Measurements from ENCODE around the gene PLCZ1.
"Not testable (repeated sequence)": the region's sequence is repeated elsewhere in the genome, so short reads cannot be mapped to it uniquely, and the experiment has no call there.

Gene PLCZ1

DNA sequence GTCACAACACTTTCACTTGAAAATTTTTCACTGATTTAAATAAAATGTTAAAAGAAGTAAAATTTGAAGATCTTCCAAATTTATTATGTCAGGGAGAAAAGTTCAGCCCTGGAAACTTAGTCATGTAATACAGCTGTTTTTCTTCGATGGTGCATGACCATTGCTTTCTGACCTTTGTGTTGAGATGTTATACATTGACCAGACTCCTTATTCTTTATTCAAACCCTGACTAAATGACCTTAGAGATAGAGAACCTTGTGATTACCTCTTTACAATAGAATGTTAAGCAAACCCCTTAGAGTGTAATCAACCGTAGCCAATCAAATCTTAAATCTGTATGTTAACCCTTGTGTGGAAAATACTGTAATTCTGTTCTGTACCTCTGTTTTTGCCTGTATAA is 34.5 kb downstream of the PLCZ1 start:
- Histone ChIP-seq H3K9me3 (ENCODE audit: low read length) (no peaks in the 10 kb centered on the region), H3K4me2 (ENCODE audit: low read length) (no peak overlapping the region), H3K4me1 (ENCODE audit: insufficient read depth, low read length, severe bottlenecking) (no peaks in the 10 kb centered on the region), H2AFZ (ENCODE audit: low read length) (no peak overlapping the region), H3K9ac (ENCODE audit: low read length) (no peak overlapping the region), H3K27ac (ENCODE audit: low read depth, low read length, poor library complexity, severe bottlenecking) (no peak overlapping the region), H3K79me2 (ENCODE audit: insufficient read depth, low read length) (no peaks in the 10 kb centered on the region), H3K36me3 (ENCODE audit: insufficient read depth, low read length) (no peaks in the 10 kb centered on the region), H3K27me3 (ENCODE audit: insufficient read depth, low read length) (no peaks in the 10 kb centered on the region), H3F3A (ENCODE audit: insufficient read depth, low read length) (no peaks in the 10 kb centered on the region), H3K9me2 (ENCODE audit: low read depth, low read length) (no peaks in the 10 kb centered on the region), H4K20me1 (ENCODE audit: insufficient read depth, low read length) (no peaks in the 10 kb centered on the region), H3K4me3 (ENCODE audit: low read depth, low read length, poor library complexity, severe bottlenecking) (no peak overlapping the region)
- no peak for TF ChIP-seq EZH2 (IDR thresholded peaks at IDR 0.05; ENCODE audit: borderline replicate concordance, low read length)
- TF ChIP-seq, protein P1, sequence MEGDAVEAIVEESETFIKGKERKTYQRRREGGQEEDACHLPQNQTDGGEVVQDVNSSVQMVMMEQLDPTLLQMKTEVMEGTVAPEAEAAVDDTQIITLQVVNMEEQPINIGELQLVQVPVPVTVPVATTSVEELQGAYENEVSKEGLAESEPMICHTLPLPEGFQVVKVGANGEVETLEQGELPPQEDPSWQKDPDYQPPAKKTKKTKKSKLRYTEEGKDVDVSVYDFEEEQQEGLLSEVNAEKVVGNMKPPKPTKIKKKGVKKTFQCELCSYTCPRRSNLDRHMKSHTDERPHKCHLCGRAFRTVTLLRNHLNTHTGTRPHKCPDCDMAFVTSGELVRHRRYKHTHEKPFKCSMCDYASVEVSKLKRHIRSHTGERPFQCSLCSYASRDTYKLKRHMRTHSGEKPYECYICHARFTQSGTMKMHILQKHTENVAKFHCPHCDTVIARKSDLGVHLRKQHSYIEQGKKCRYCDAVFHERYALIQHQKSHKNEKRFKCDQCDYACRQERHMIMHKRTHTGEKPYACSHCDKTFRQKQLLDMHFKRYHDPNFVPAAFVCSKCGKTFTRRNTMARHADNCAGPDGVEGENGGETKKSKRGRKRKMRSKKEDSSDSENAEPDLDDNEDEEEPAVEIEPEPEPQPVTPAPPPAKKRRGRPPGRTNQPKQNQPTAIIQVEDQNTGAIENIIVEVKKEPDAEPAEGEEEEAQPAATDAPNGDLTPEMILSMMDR (IDR thresholded peaks at IDR 0.05; ENCODE audit: low read length): no peak

GRCh38 chr12:18700271-18700670 is 37.5 kb downstream of the PLCZ1 start:
- no peaks in the 10 kb centered on the region for H3K27me3 ChIP-seq (ENCODE audit: insufficient read depth, low read length)
- H3K27ac ChIP-seq (ENCODE audit: low read depth, low read length, poor library complexity, severe bottlenecking): no peak overlapping the region
- H3K4me3 ChIP-seq (ENCODE audit: low read depth, low read length, poor library complexity, severe bottlenecking): no peak overlapping the region
- H4K20me1 ChIP-seq (ENCODE audit: insufficient read depth, low read length): no peaks in the 10 kb centered on the region
- H3K9ac ChIP-seq (ENCODE audit: low read length): no peak overlapping the region
- no peaks in the 10 kb centered on the region for H3K9me3 ChIP-seq (ENCODE audit: low read length)
- no peaks in the 10 kb centered on the region for H3F3A ChIP-seq (ENCODE audit: insufficient read depth, low read length)
- no peaks in the 10 kb centered on the region for H3K4me1 ChIP-seq (ENCODE audit: insufficient read depth, low read length, severe bottlenecking)
- no peaks in the 10 kb centered on the region for H3K79me2 ChIP-seq (ENCODE audit: insufficient read depth, low read length)
- no peak overlapping the region for H2AFZ ChIP-seq (ENCODE audit: low read length)
- H3K9me2 ChIP-seq (ENCODE audit: low read depth, low read length): no peaks in the 10 kb centered on the region
- H3K4me2 ChIP-seq (ENCODE audit: low read length): no peak overlapping the region
- no peaks in the 10 kb centered on the region for H3K36me3 ChIP-seq (ENCODE audit: insufficient read depth, low read length)
- TF ChIP-seq, protein P1 (IDR thresholded peaks at IDR 0.05; ENCODE audit: low read length): no peak
- TF ChIP-seq EZH2 (IDR thresholded peaks at IDR 0.05; ENCODE audit: borderline replicate concordance, low read length): no peak

DNA sequence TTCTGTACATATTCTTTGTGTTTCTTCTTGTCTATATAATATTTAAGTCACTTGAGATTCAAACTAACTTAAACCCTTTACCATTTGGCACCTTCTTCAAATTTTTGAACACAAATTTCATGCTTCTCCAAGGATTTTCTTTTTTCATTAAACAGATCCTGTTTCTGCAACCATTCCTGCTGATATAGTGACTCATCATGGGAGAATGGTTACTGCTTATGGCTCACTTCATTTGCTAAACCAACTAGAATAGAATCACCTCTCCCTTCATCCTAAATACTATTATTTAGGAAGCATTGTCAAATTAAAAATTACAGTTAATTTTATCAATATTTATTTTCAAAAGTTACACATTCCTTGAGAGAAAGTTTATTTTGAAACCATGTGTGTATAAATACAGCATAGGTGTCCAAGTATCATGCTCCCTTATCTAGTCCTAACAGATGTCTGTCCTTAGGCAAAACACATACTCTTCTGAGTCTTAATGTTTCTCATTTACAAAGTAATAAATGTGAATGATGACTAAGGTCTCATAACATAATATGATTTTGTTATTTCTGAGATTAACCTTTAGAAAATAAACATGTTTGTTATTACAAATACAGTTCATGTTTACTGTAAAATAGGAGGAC is 40.7 kb downstream of the PLCZ1 start:
- no peaks in the 10 kb centered on the region for H4K20me1 ChIP-seq (ENCODE audit: insufficient read depth, low read length)
- H3K9ac ChIP-seq (ENCODE audit: low read length): no peak overlapping the region
- no peaks in the 10 kb centered on the region for H3K4me1 ChIP-seq (ENCODE audit: insufficient read depth, low read length, severe bottlenecking)
- H3F3A ChIP-seq (ENCODE audit: insufficient read depth, low read length): no peaks in the 10 kb centered on the region
- no peak overlapping the region for H3K4me2 ChIP-seq (ENCODE audit: low read length)
- no peak overlapping the region for H3K27ac ChIP-seq (ENCODE audit: low read depth, low read length, poor library complexity, severe bottlenecking)
- H2AFZ ChIP-seq (ENCODE audit: low read length): no peak overlapping the region
- H3K9me3 ChIP-seq (ENCODE audit: low read length): no peaks in the 10 kb centered on the region
- no peak overlapping the region for H3K4me3 ChIP-seq (ENCODE audit: low read depth, low read length, poor library complexity, severe bottlenecking)
- H3K9me2 ChIP-seq (ENCODE audit: low read depth, low read length): no peaks in the 10 kb centered on the region
- no peaks in the 10 kb centered on the region for H3K36me3 ChIP-seq (ENCODE audit: insufficient read depth, low read length)
- TF ChIP-seq, protein P1 (IDR thresholded peaks at IDR 0.05; ENCODE audit: low read length): no peak
- no peak for TF ChIP-seq EZH2 (IDR thresholded peaks at IDR 0.05; ENCODE audit: borderline replicate concordance, low read length)
- no peaks in the 10 kb centered on the region for H3K79me2 ChIP-seq (ENCODE audit: insufficient read depth, low read length)
- no peaks in the 10 kb centered on the region for H3K27me3 ChIP-seq (ENCODE audit: insufficient read depth, low read length)

DNA sequence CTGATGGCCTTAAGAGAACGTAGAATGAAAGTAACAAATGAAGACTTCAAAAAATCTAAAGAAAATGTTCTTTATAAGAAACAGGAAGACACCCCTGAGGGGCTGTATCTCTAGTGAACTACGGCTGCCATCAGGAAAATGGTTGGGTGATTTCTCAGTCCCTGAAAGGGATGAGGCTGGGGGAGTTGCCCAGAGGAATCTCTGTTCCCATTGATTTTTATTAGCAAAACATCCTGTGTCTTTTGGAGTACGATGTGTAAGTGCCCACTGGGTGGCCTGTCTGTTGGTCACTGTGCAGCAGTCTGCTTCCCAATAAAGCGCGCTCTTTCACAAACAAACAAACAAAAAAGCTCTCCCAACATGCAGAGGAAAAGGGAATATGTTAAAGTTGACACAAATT is 43.8 kb downstream of the PLCZ1 start:
- not testable (repeated sequence) for H3K9me3 ChIP-seq (ENCODE audit: low read length); H2AFZ ChIP-seq (ENCODE audit: low read length); H3F3A ChIP-seq (ENCODE audit: insufficient read depth, low read length); H3K4me1 ChIP-seq (ENCODE audit: insufficient read depth, low read length, severe bottlenecking); H3K4me3 ChIP-seq (ENCODE audit: low read depth, low read length, poor library complexity, severe bottlenecking); H3K36me3 ChIP-seq (ENCODE audit: insufficient read depth, low read length); H3K4me2 ChIP-seq (ENCODE audit: low read length); H4K20me1 ChIP-seq (ENCODE audit: insufficient read depth, low read length); H3K27me3 ChIP-seq (ENCODE audit: insufficient read depth, low read length); H3K9me2 ChIP-seq (ENCODE audit: low read depth, low read length); H3K9ac ChIP-seq (ENCODE audit: low read length); H3K79me2 ChIP-seq (ENCODE audit: insufficient read depth, low read length); H3K27ac ChIP-seq (ENCODE audit: low read depth, low read length, poor library complexity, severe bottlenecking)
